GM12878 (cell line): Measurements from ENCODE around the gene METTL4. TPM values are rescaled to one million over a fixed set of nuclear protein-coding genes. Genes with fewer than 3 reads are reported as not detected.

ENCODE experiments used
- ATAC-seq: fragments of 200-7000 bp; cut with Tn5 transposase; 3 replicates; pipeline ENCODE4 v1.9.1; 2020; ENCODE audit warnings: mild to moderate bottlenecking, moderate library complexity
- Bru-seq: library from RNA; stranded (reverse); fragments of 400-500 nt; gene quantifications from one replicate; lab custom pipeline; 2021; lab: Mats Ljungman, UMichigan
- BruChase-seq, 2 experiments: library from RNA; stranded (reverse); fragments of 400-500 nt; gene quantifications; one replicate each; lab custom pipeline; 2021; lab: Mats Ljungman, UMichigan
- BruUV-seq: library from RNA; stranded (reverse); fragments of 400-500 nt; replicated peaks from 2 replicates; lab custom pipeline; 2021; lab: Mats Ljungman, UMichigan
- CTCF ChIA-PET: fragments of 300-600 bp; sonication (Branson Sonifier 250); formaldehyde crosslinking; extraction: SDS; loops from one replicate; lab custom pipeline; 2021; ENCODE audit warnings: inconsistent platforms; lab: Yijun Ruan, JAX
- POLR2A ChIA-PET: fragments of 350-600 bp; formaldehyde crosslinking; extraction: SDS; loops from one replicate; lab custom pipeline; 2021; ENCODE audit warnings: inconsistent platforms; lab: Charles Lee
- RAD21 ChIA-PET: fragments of 300-600 bp; sonication (Branson Sonifier 250); formaldehyde crosslinking; loops from one replicate; lab custom pipeline; 2023; ENCODE audit warnings: antibody characterized with exemption; ENCODE audit not compliant: unreplicated experiment; lab: Charles Lee
- SMC1A ChIA-PET: fragments of 300-600 bp; sonication (Branson Sonifier 250); formaldehyde crosslinking; loops from one replicate; lab custom pipeline; 2023; ENCODE audit not compliant: unreplicated experiment, uncharacterized antibody; lab: Charles Lee
- DNase-seq: peaks from one replicate; pipeline ENCODE4 v3.0.0-alpha.2; 2011; ENCODE audit warnings: low read depth, low spot score
- FAIRE-seq: peaks from 3 replicates; lab custom pipeline; 2011; peaks lifted over from hg19 to GRCh38; lab: Jason Lieb, UNC
- H2AFZ ChIP-seq: 2 replicates; pipeline ENCODE4 v1.6.0; 2011; ENCODE audit warnings: low read depth, low read length, control low read depth; ENCODE audit not compliant: control insufficient read depth
- H3K27ac ChIP-seq: 2 replicates; pipeline ENCODE4 v1.5.1; 2011; ENCODE audit warnings: control low read depth; ENCODE audit not compliant: control insufficient read depth, insufficient read depth
- H3K27me3 ChIP-seq, 2 experiments: replicated peaks in 1 of 2; 2 replicates each; pipeline versions ENCODE4 v1.6.0 to v1.6.1; 2011; ENCODE audit warnings: low read length in 1 of 2; ENCODE audit not compliant: control insufficient read depth in 2 of 2, insufficient read depth in 2 of 2
- H3K36me3 ChIP-seq, 2 experiments: 2 replicates each; pipeline ENCODE4 v1.5.1; 2011; ENCODE audit warnings: low read length in 1 of 2; ENCODE audit not compliant: control insufficient read depth in 2 of 2, insufficient read depth in 2 of 2
- H3K4me1 ChIP-seq: 2 replicates; pipeline ENCODE4 v1.6.1; 2011; ENCODE audit warnings: mild to moderate bottlenecking, low read length, moderate library complexity, mixed read lengths; ENCODE audit not compliant: control insufficient read depth, insufficient read depth
- H3K4me2 ChIP-seq: 2 replicates; pipeline ENCODE4 v1.6.0; 2011; ENCODE audit warnings: control low read depth; ENCODE audit not compliant: control insufficient read depth, insufficient read depth
- H3K4me3 ChIP-seq: fragments of 200-600 bp; sonication (generic); 2 replicates; pipeline ENCODE4 v1.5.1; 2016
- H3K79me2 ChIP-seq: 2 replicates; pipeline ENCODE4 v1.6.0; 2011; ENCODE audit warnings: low read length; ENCODE audit not compliant: control insufficient read depth, insufficient read depth
- H3K9ac ChIP-seq: 2 replicates; pipeline ENCODE4 v1.8.0; 2011; ENCODE audit warnings: low read length, control low read depth, mixed read lengths; ENCODE audit not compliant: control insufficient read depth, insufficient read depth
- H3K9me3 ChIP-seq: replicated peaks from 3 replicates; pipeline ENCODE4 v1.5.1; 2011; ENCODE audit warnings: mild to moderate bottlenecking, low read length; ENCODE audit not compliant: control insufficient read depth, insufficient read depth
- H4K20me1 ChIP-seq: 2 replicates; pipeline ENCODE4 v1.6.0; 2011; ENCODE audit not compliant: control insufficient read depth, insufficient read depth
- BHLHE40 ChIP-seq, 2 experiments: fragments of 450-650 bp in 1 of 2; IDR thresholded peaks; 2 replicates each; pipeline ENCODE4 v1.6.1; 2011 to 2017; ENCODE audit warnings: low read depth in 2 of 2, borderline replicate concordance in 1 of 2, improper control_type of control experiment in 1 of 2, low read length in 1 of 2, mild to moderate bottlenecking in 1 of 2
- CEBPZ ChIP-seq: fragments of 150-350 bp; IDR thresholded peaks from 2 replicates; pipeline ENCODE4 v1.6.1; 2016; ENCODE audit warnings: low read depth, low read length
- DPF2 ChIP-seq: fragments of 450-650 bp; IDR thresholded peaks from 2 replicates; pipeline ENCODE4 v1.6.1; 2017; ENCODE audit warnings: mild to moderate bottlenecking
- ETV6 ChIP-seq, 2 experiments: fragments of 450-650 bp in 1 of 2; IDR thresholded peaks in 1 of 2; conservative IDR thresholded peaks in 1 of 2; 2 replicates each; pipeline ENCODE4 v1.6.1; 2014; ENCODE audit warnings: antibody characterized with exemption in 1 of 2, borderline replicate concordance in 1 of 2, low read depth in 1 of 2, mild to moderate bottlenecking in 1 of 2, moderate library complexity in 1 of 2
- HDAC2 ChIP-seq: fragments of 200-600 bp; sonication (generic); IDR thresholded peaks from 2 replicates; pipeline ENCODE4 v1.6.1; 2017
- JUND ChIP-seq: IDR thresholded peaks from 2 replicates; pipeline ENCODE4 v1.6.1; 2012; ENCODE audit warnings: low read depth, mild to moderate bottlenecking, low read length, improper control_type of control experiment, moderate library complexity
- KDM1A ChIP-seq: fragments of 200-600 bp; sonication (generic); IDR thresholded peaks from 2 replicates; pipeline ENCODE4 v1.6.1; 2016; ENCODE audit warnings: borderline replicate concordance
- MTA2 ChIP-seq: fragments of 450-650 bp; IDR thresholded peaks from 2 replicates; pipeline ENCODE4 v1.6.1; 2016; ENCODE audit warnings: low read depth, mild to moderate bottlenecking, moderate library complexity
- SREBF1 ChIP-seq: IDR thresholded peaks from 2 replicates; pipeline ENCODE4 v1.6.1; 2012; ENCODE audit warnings: mild to moderate bottlenecking, low read length
- TBL1XR1 ChIP-seq: IDR thresholded peaks from 2 replicates; pipeline ENCODE4 v1.6.1; 2012; ENCODE audit warnings: low read depth, low read length, improper control_type of control experiment
- ZBTB33 ChIP-seq: fragments of 450-650 bp; IDR thresholded peaks from 2 replicates; pipeline ENCODE4 v1.6.1; 2017; ENCODE audit warnings: mild to moderate bottlenecking
- WGBS: methylation state at CpG from one replicate; pipeline ENCODE4 v1.1.6; 2016; ENCODE audit warnings: low lambda C conversion rate; ENCODE audit not compliant: insufficient replicate concordance, insufficient coverage; ENCODE audit errors: missing lambda C conversion rate; 5-methylcytosine and 5-hydroxymethylcytosine counted together
- in situ Hi-C: fragments of 300-500 bp; cut with MboI; formaldehyde crosslinking; loops from 9 replicates; pipeline ENCODE4 v1.14.3; 2018; ENCODE audit warnings: mixed read lengths
- intact Hi-C: fragments of 100-400 bp; cut with micrococcal nuclease; formaldehyde crosslinking; loops from one replicate; pipeline ENCODE4 v1.14.2; 2022; ENCODE audit not compliant: unreplicated experiment
- long read RNA-seq, 2 experiments: library from polyadenylated mRNA; unstranded; transcript quantifications; one replicate each; pipeline ENCODE4 v2.0.0, GENCODE V29; 2019 to 2020
- polyA minus RNA-seq, 3 experiments: library from RNA; depleted of rRNA, polyadenylated mRNA; stranded (reverse); fragments of >200 nt; gene quantifications; 2 replicates each; pipeline ENCODE4 v1.2.3, GENCODE V29; 2011
- polyA plus RNA-seq, 11 experiments: library from polyadenylated mRNA; depleted of rRNA in 4 of 11; unstranded in 6 of 11; stranded (reverse) in 5 of 11; fragments of >200 nt; fragmentation: Nextera tagmentation in 4 of 11; fragmentation: Illumina TruSeq in 1 of 11; extraction: Ambion mirVana in 4 of 11; extraction: Trizol in 1 of 11; gene quantifications; 1 replicate in 1 of 11; 2 replicates in 10 of 11; pipeline versions ENCODE4 v1.2.1 to v1.2.3, GENCODE V29; 2011 to 2016; ENCODE audit warnings: inconsistent platforms in 2 of 11, missing spikeins in 2 of 11, low read depth in 1 of 11
- total RNA-seq, 4 experiments: library from RNA; depleted of rRNA in 3 of 4; stranded (reverse); fragments of >200 nt in 3 of 4; fragmentation: Illumina TruSeq in 1 of 4; extraction: Trizol in 1 of 4; gene quantifications; 2 replicates each; pipeline versions ENCODE4 v1.2.1 to v1.2.3, GENCODE V29; 2013 to 2021

The METTL4 gene
- total RNA-seq (2013; cell fraction: nucleolus; rRNA removed), result 31.0 and 34.2 TPM in 2 replicates
- total RNA-seq (2014; rRNA removed) (4.9 and 7.2 TPM in 2 replicates), total RNA-seq (2014; rRNA removed; fragmentation: Illumina TruSeq; extraction: Trizol) (12.5 and 15.5 TPM in 2 replicates), total RNA-seq (2021) (7.7 and 9.6 TPM in 2 replicates), polyA plus RNA-seq (2011; rRNA removed) (14.0 and 23.3 TPM in 2 replicates), polyA plus RNA-seq (2014; fragmentation: Illumina TruSeq; extraction: Trizol) (14.0 and 15.1 TPM in 2 replicates), polyA plus RNA-seq (2014; fragmentation: Nextera tagmentation; extraction: Ambion mirVana) (10 to 100 TPM in 1 of 2 experiments, 1 to 10 TPM in 1; 7.6 to 13.3 TPM), polyA plus RNA-seq (2014; rRNA removed) (8.4 and 9.8 TPM in 2 replicates), polyA plus RNA-seq (2016; fragmentation: Nextera tagmentation; extraction: Ambion mirVana) (10 to 100 TPM; 12.2 to 15.2 TPM), polyA minus RNA-seq (2011; rRNA and poly(A)+ RNA removed) (10.1 and 11.5 TPM in 2 replicates), Bru-seq, nascent RNA (percentile 65 among the genes with signal in this experiment), BruChase-seq, experiment 1, labeled RNA remaining after a 6-hour chase (percentile 76 among the genes with signal in this experiment), BruChase-seq, experiment 2, labeled RNA remaining after a 2-hour chase (percentile 77 among the genes with signal in this experiment)
- polyA plus RNA-seq (2011; ENCODE audit: low read depth), result 5.5 TPM
- polyA plus RNA-seq (2011; cell fraction: cytosol; rRNA removed), result 5.0 and 5.7 TPM in 2 replicates
- 9.7 and 10.9 TPM in 2 replicates for polyA plus RNA-seq (2011; cell fraction: nucleus; rRNA removed)
- 7.4 and 8.1 TPM in 2 replicates for polyA plus RNA-seq (2012)
- polyA minus RNA-seq (2011; cell fraction: cytosol; rRNA and poly(A)+ RNA removed), result 4.5 and 7.4 TPM in 2 replicates
- 6.2 and 10.2 TPM in 2 replicates for polyA minus RNA-seq (2011; cell fraction: nucleus; rRNA and poly(A)+ RNA removed)
- long read RNA-seq, experiment 1, partial matches to known transcripts, result 0 of 7 reads
- long read RNA-seq, experiment 1, other reads (novel, unspliced or antisense), result 4 of 7 reads
- long read RNA-seq, experiment 2, transcript METTL4-203 (9 exons, 2,742 nt), result major isoform, 10 of 29 reads
- long read RNA-seq, experiment 2, partial matches to known transcripts, result 6 of 29 reads
- long read RNA-seq, experiment 2, other reads (novel, unspliced or antisense), result 12 of 29 reads

GRCh38 chr18:2571200-2572170, at the start of gene METTL4, which contains the start of gene NDC80:
Gene METTL4 (minus strand): TSS chr18:2571505. CDS start chr18:2567216, 4,289 bp downstream.
Gene NDC80 (plus strand): TSS chr18:2571557. CDS start chr18:2572986, 1,429 bp downstream.
- Histone ChIP-seq H4K20me1 (no peaks in the 10 kb centered on the region), H3K4me2 (peak within 1 kb of the TSS; percentile 64), H3K4me3 (peak within 1 kb of the TSS; percentile 82), H3K9ac (peak within 1 kb of the TSS; percentile 97), H3K79me2 (peaks cover 70% of the 10 kb centered on the region), H3K4me1 (peaks cover 5% of the 10 kb centered on the region), H2AFZ (peak within 1 kb of the TSS; percentile 100), H3K27ac (peak within 1 kb of the TSS; percentile 100), H3K36me3 (peaks cover 4 to 9% of the 10 kb centered on the region in 2 experiments), H3K27me3 (no peaks in the 10 kb centered on the region), H3K9me3 (no peaks in the 10 kb centered on the region)
- BruUV-seq, result no TSS peak
- ChIA-PET SMC1A (interaction anchor here (0.6 to 3.0 kb wide), 11 partner anchors 12 to 109 kb away, joined by 3 to 10 read pairs (median 4); partner anchors contain the start of gene SMCHD1), POLR2A (interaction anchor here (0.6 to 2.0 kb wide), 5 partner anchors 12 to 89 kb away, joined by 3 to 10 read pairs (median 4); partner anchors contain the start of gene SMCHD1), CTCF (interaction anchor here (0.5 to 2.7 kb wide), 8 partner anchors 15 to 435 kb away, joined by 3 to 16 read pairs (median 4); no protein-coding TSS in a partner anchor), RAD21 (interaction anchor here (0.8 to 2.5 kb wide), 7 partner anchors 15 to 132 kb away, joined by 3 to 11 read pairs (median 3); no protein-coding TSS in a partner anchor)
- DNase-seq (peak; percentile 71), FAIRE-seq (no peak), ATAC-seq (peak; percentile 82)
- intact Hi-C loops, result loop anchor here (2.0 to 5.0 kb wide), 2 partner anchors 83 to 676 kb away; partner anchors contain the start of genes MYL12A and SMCHD1
- in situ Hi-C loops, result no loop called here
- 1% methylated on average over 55 of the region's 55 CpGs for WGBS
- TF ChIP-seq DPF2, result peak; percentile 38; the same call in 1 of the 2 replicates
- no peak for TF ChIP-seq KDM1A
- TF ChIP-seq MTA2, result no peak
- TF ChIP-seq JUND, result peak; percentile 81; the same call in 1 of the 2 replicates
- TF ChIP-seq HDAC2, result no peak
- TF ChIP-seq BHLHE40 (IDR thresholded peaks at IDR 0.05; ENCODE audit: borderline replicate concordance in 1 of 2, low read depth in 2 of 2, low read length in 1 of 2), result peak; percentile 32 to 71; a peak in 2 of 4 replicates
- no peak for TF ChIP-seq ZBTB33
- peak; percentile 8; the same call in 1 of the 2 replicates for TF ChIP-seq SREBF1
- no peak for TF ChIP-seq CEBPZ
- no peak for TF ChIP-seq TBL1XR1
- no peak for TF ChIP-seq ETV6 (conservative IDR thresholded peaks at IDR 0.05 in 1 of 2, IDR thresholded peaks at IDR 0.05 in 1 of 2; ENCODE audit: borderline replicate concordance in 1 of 2, low read depth in 1 of 2)
